ENCODE measurements around the gene SPOUT1.
"Not testable (repeated sequence)": the region's sequence is repeated elsewhere in the genome, so short reads cannot be mapped to it uniquely, and the experiment has no call there.

The SPOUT1 gene, protein sequence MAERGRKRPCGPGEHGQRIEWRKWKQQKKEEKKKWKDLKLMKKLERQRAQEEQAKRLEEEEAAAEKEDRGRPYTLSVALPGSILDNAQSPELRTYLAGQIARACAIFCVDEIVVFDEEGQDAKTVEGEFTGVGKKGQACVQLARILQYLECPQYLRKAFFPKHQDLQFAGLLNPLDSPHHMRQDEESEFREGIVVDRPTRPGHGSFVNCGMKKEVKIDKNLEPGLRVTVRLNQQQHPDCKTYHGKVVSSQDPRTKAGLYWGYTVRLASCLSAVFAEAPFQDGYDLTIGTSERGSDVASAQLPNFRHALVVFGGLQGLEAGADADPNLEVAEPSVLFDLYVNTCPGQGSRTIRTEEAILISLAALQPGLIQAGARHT

DNA sequence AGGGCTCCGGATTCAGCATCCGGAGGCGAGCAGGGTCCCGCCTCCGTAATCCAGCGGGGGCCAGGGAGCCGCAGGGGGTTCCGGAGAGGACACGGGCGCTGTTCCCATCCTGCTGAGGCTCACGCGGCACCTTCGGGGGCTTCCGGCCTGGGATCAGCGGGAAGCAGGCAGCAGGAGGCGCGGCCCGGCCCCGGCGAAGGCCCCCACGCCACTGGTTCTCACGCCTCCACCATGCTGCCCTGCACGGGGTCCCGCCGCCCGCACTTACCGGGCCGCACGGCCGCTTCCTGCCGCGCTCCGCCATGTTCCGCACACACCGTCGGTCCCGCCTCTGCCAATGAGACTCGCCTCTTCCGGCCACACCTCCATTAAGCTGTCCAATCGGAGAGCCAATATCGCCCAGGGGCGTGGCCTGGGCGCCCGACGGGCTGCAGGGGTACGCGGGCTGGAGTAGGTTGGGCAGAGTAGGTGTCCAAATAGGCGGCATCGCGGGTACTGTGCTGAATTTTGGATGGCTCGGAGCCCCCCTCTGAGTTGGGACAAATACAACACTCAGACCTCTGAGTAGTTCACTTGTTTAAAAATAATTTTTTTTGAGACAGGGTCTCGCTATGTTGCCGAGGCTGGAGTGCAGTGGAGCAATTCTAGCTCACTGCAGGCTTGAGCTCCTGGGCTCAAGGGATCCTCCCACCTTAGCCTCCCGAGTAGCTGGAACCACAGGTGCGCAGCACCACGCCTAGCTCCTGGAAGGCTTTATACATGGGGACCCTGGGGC lies at the start of gene SPOUT1:
SPOUT1 (minus strand) TSS at position 318 of the 775 bp plus-strand sequence; CDS start at position 304, 14 bp downstream.
- H3K4me3 ChIP-seq (ENCODE audit: low read depth, low read length) = peak within 1 kb of the TSS; percentile 89
- peak; percentile 95 for DNase-seq (ENCODE audit: low read depth)
- TF ChIP-seq, protein P1, sequence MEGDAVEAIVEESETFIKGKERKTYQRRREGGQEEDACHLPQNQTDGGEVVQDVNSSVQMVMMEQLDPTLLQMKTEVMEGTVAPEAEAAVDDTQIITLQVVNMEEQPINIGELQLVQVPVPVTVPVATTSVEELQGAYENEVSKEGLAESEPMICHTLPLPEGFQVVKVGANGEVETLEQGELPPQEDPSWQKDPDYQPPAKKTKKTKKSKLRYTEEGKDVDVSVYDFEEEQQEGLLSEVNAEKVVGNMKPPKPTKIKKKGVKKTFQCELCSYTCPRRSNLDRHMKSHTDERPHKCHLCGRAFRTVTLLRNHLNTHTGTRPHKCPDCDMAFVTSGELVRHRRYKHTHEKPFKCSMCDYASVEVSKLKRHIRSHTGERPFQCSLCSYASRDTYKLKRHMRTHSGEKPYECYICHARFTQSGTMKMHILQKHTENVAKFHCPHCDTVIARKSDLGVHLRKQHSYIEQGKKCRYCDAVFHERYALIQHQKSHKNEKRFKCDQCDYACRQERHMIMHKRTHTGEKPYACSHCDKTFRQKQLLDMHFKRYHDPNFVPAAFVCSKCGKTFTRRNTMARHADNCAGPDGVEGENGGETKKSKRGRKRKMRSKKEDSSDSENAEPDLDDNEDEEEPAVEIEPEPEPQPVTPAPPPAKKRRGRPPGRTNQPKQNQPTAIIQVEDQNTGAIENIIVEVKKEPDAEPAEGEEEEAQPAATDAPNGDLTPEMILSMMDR (IDR thresholded peaks at IDR 0.05; ENCODE audit: low read depth, low read length) = no peak
- TF ChIP-seq, protein P2, sequence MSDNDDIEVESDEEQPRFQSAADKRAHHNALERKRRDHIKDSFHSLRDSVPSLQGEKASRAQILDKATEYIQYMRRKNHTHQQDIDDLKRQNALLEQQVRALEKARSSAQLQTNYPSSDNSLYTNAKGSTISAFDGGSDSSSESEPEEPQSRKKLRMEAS (IDR thresholded peaks at IDR 0.05; ENCODE audit: low read depth, low read length) = peak; percentile 80
- TF ChIP-seq MYC (IDR thresholded peaks at IDR 0.05; ENCODE audit: low read depth, low read length) (peak; percentile 91), POLR2A (IDR thresholded peaks at IDR 0.05; ENCODE audit: extremely low read depth, insufficient read length) (peak; percentile 81)

DNA sequence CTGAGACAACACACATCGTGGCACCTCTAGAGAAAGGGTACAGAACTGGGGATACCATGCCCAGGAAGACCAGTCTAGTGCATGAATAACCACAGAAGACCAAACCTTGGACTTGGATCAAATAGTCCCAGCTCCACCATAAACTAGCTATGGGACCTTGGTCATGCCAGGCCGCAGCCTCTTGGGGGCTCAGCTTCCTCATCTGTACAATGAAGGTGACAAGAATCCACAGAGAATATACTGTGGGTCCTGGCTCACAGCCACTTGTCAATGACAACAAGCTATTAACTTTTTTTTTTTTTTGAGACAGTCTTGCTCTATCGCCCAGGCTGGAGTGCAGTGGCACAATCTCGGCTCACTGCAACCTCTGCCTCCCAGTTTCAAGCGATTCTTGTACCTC lies 48.3 kb upstream of the SPOUT1 start:
- H3K4me3 ChIP-seq (ENCODE audit: low read depth, low read length) = no peak overlapping the region
- peak; percentile 42 for DNase-seq (ENCODE audit: low read depth)
- TF ChIP-seq, protein P1 (IDR thresholded peaks at IDR 0.05; ENCODE audit: low read depth, low read length) = peak; percentile 5
- TF ChIP-seq POLR2A (IDR thresholded peaks at IDR 0.05; ENCODE audit: extremely low read depth, insufficient read length) = no peak

DNA sequence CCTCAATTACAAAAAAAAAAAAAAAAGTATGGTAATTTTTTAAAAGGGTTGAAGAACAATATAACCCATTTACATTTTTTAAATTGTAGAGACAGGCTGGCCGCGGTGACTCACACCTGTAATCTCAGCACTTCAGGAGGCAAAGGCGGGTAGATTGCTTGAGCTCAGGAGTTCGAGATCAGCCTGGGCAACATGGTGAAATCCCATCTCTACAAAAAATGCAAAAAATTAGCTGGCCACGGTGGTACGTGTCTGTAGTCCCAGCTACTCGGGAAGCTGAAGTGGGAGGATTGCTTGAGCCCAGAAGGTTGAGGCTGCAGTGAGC lies 41.3 kb upstream of the SPOUT1 start:
- DNase-seq (ENCODE audit: low read depth); H3K4me3 ChIP-seq (ENCODE audit: low read depth, low read length): not testable (repeated sequence)

DNA sequence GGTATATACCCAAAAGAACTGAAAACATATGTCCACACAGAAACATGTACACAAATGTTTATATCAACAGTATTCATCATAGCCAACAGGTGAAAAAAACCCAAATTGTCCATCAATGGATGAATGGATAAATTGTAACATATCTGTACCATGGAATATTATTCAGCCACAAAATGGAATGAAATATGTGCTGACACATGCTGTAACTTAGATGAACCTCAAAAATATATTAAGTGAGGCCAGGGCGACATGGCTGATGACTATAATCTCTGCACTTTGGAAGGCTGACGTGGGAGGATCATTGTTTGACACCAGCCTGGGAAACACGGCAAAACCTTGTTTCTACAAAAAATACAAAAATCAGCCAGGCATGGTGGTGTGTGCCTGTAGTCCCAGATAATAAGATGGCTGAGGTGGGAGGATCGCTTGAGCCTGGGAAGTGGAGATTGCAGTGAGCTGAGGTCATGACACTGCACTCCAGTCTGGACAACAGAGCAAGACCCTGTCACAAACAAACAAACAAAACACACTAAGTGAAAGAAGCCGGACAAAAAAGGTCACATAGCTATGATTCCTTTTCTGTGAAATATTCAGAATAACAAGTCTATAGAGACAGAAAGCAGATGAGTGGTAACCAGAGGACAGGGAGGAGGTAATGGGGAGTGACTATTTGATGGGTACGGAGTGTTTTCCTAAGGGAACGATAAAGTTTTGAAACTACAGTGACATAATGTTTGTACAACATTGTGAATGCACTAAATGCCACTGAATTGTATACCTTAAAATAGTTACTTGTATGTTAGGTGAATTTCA lies 40.7 kb upstream of the SPOUT1 start:
- TF ChIP-seq, protein P1 (IDR thresholded peaks at IDR 0.05; ENCODE audit: low read depth, low read length) = no peak
- TF ChIP-seq, protein P2 (IDR thresholded peaks at IDR 0.05; ENCODE audit: low read depth, low read length) = no peak
- no peak for DNase-seq (ENCODE audit: low read depth)
- no peak overlapping the region for H3K4me3 ChIP-seq (ENCODE audit: low read depth, low read length)

DNA sequence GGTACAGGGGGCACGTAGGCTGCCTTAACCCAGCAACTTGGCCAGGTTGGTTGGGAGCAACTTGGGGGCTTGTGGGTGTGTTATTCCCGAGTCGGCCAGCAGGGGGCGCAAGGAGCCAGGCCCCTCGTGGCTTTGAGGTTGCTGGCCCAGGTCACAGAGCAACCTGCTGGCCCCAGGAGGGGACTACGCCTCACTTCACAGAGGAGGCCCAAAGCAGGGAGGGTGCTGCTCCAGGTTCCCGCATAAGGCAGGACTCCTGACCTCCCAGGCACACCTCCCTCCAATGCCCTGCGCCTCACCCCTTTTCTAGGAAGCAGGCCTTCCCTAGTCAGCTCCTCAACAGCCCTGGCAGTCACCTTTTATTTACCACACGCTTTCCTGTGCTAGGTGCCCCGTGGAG lies 34.1 kb upstream of the SPOUT1 start:
- peak; percentile 81 for DNase-seq (ENCODE audit: low read depth)
- TF ChIP-seq, protein P2 (IDR thresholded peaks at IDR 0.05; ENCODE audit: low read depth, low read length) = peak; percentile 70
- TF ChIP-seq MYC (IDR thresholded peaks at IDR 0.05; ENCODE audit: low read depth, low read length) (peak; percentile 75), POLR2A (IDR thresholded peaks at IDR 0.05; ENCODE audit: extremely low read depth, insufficient read length) (no peak)
- TF ChIP-seq, protein P1 (IDR thresholded peaks at IDR 0.05; ENCODE audit: low read depth, low read length) = peak; percentile 85

DNA sequence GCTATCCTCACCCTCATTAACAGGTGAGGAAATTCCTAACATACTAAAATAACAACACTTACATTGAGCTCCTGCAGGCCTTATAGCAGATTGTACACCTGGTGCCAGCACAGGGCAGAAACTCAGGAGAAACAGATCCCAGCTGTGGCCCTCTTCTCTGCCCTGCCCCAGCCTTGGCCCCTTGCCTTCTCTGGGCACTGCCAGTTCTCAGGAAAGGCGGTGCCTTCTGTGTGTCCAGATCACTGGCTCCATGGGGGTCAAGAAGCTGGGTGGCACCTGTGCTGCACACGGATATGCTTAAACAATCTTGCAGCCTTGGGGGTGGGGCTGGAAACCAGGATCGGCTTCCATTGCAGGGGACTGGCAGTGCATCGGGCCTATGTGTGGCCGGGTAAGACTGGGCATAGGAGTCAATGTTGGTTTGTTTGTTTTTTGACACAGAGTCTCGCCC lies 32.8 kb upstream of the SPOUT1 start:
- no peak overlapping the region for H3K4me3 ChIP-seq (ENCODE audit: low read depth, low read length)
- no peak for DNase-seq (ENCODE audit: low read depth)
- no peak for TF ChIP-seq MYC (IDR thresholded peaks at IDR 0.05; ENCODE audit: low read depth, low read length)
- TF ChIP-seq, protein P2 (IDR thresholded peaks at IDR 0.05; ENCODE audit: low read depth, low read length) = no peak
- TF ChIP-seq, protein P1 (IDR thresholded peaks at IDR 0.05; ENCODE audit: low read depth, low read length) = no peak
- no peak for TF ChIP-seq POLR2A (IDR thresholded peaks at IDR 0.05; ENCODE audit: extremely low read depth, insufficient read length)

More for the DNA sequence above, 34.1 kb upstream of the SPOUT1 start:
- H3K4me3 ChIP-seq (ENCODE audit: low read depth, low read length) = no peak overlapping the region

All from NB4 (cell line).